GM04503 (cell line): ENCODE data around the gene GPR42.
A peak's percentile ranks its signal among the peaks of the same experiment; 100 is the strongest.
"Not testable (repeated sequence)": the region's sequence is repeated elsewhere in the genome, so short reads cannot be mapped to it uniquely, and the experiment has no call there.

Source experiments
- DNase-seq: peaks from one replicate; pipeline ENCODE4 v3.0.0-alpha.2; 2012; ENCODE audit warnings: low read depth

GPR42 gene

GRCh38 chr19:35347171-35347929, 23.5 kb upstream of the GPR42 start, which contains the start of gene FFAR1:
FFAR1 (plus strand) TSS chr19:35347902; CDS start chr19:35351552, 3,650 bp downstream.
- no peak for DNase-seq

GRCh38 chr19:35347930-35348298, 23.0 kb upstream of the GPR42 start:
- DNase-seq = no peak

GRCh38 chr19:35348911-35349611, 21.8 kb upstream of the GPR42 start:
- DNase-seq = no peak

GRCh38 chr19:35349614-35350521, 21.0 kb upstream of the GPR42 start:
- DNase-seq = no peak

GRCh38 chr19:35350591-35350990, 20.3 kb upstream of the GPR42 start:
- no peak for DNase-seq

GRCh38 chr19:35351411-35352176, 19.3 kb upstream of the GPR42 start:
- no peak for DNase-seq

- no peak for DNase-seq
These were observed 18.8 kb upstream of the GPR42 start for GRCh38 chr19:35352177-35352447.

GRCh38 chr19:35352448-35353304, 18.2 kb upstream of the GPR42 start:
- peak; percentile 10 for DNase-seq

GRCh38 chr19:35353635-35354034, 17.2 kb upstream of the GPR42 start:
- no peak for DNase-seq

- no peak for DNase-seq
These were observed 16.0 kb upstream of the GPR42 start for GRCh38 chr19:35354898-35355297.

- DNase-seq = no peak
These were observed 14.9 kb upstream of the GPR42 start for GRCh38 chr19:35355791-35356460.

- peak; percentile 6 for DNase-seq
These were observed 12.8 kb upstream of the GPR42 start, which contains the start of gene FFAR3 for GRCh38 chr19:35357867-35358573. FFAR3 (plus strand) TSS chr19:35358460; CDS start chr19:35358891, 431 bp downstream.

- DNase-seq = not testable (repeated sequence)
These were observed 12.0 kb upstream of the GPR42 start for GRCh38 chr19:35358834-35359233.

GRCh38 chr19:35359395-35359794, 11.5 kb upstream of the GPR42 start:
- not testable (repeated sequence) for DNase-seq

- DNase-seq = not testable (repeated sequence)
These were observed 10.8 kb upstream of the GPR42 start for GRCh38 chr19:35360081-35360480.

- no peak for DNase-seq
These were observed 9.9 kb upstream of the GPR42 start for GRCh38 chr19:35360880-35361420.

GRCh38 chr19:35362261-35363000, 8.4 kb upstream of the GPR42 start:
- no peak for DNase-seq

GRCh38 chr19:35363001-35363590, 7.8 kb upstream of the GPR42 start:
- no peak for DNase-seq
